ENCODE measurements around the gene DEFB121.

Gene DEFB121

DNA sequence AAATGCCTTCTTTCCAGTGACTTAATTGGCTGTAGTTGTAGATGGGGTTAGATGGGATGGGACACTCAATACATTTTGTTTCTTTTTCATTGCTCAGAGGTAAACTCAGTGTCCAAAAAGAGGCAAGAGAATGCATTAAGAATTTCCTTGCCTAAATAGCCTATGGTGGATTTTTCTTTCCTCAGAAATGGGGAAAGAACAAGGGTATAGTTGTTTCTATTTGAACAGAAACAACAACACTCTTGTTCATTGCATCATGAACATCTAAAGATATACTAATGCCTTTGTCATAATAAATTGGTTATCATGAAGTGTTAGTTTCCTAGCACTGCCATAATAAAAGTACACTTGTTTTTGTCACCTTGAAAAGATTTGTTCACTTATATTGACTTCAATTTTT is 19.8 kb upstream of the DEFB121 start:
- Histone ChIP-seq H3K4me1 (ENCODE audit: control insufficient read depth, insufficient read depth, low read length, poor library complexity, severe bottlenecking) (no peaks in the 10 kb centered on the region), H3K4me3 (ENCODE audit: insufficient read depth, low read depth, low read length, poor library complexity, severe bottlenecking) (no peak overlapping the region), H3K27ac (ENCODE audit: insufficient read depth, low read length, poor library complexity, severe bottlenecking) (no peak overlapping the region), H3K36me3 (ENCODE audit: control insufficient read depth, insufficient read depth, low read length) (no peaks in the 10 kb centered on the region), H3K9me3 (ENCODE audit: control insufficient read depth, low read length) (no peaks in the 10 kb centered on the region), H3K27me3 (replicated peaks; ENCODE audit: control insufficient read depth, insufficient read depth, low read length, poor library complexity, severe bottlenecking) (no peaks in the 10 kb centered on the region)
- DNase-seq = no peak

GRCh38 chr20:31418307-31418706 is 12.3 kb upstream of the DEFB121 start:
- no peaks in the 10 kb centered on the region for H3K27me3 ChIP-seq (replicated peaks; ENCODE audit: control insufficient read depth, insufficient read depth, low read length, poor library complexity, severe bottlenecking)
- H3K36me3 ChIP-seq (ENCODE audit: control insufficient read depth, insufficient read depth, low read length) = no peaks in the 10 kb centered on the region
- H3K27ac ChIP-seq (ENCODE audit: insufficient read depth, low read length, poor library complexity, severe bottlenecking) = no peak overlapping the region
- no peaks in the 10 kb centered on the region for H3K4me1 ChIP-seq (ENCODE audit: control insufficient read depth, insufficient read depth, low read length, poor library complexity, severe bottlenecking)
- H3K9me3 ChIP-seq (ENCODE audit: control insufficient read depth, low read length) = no peaks in the 10 kb centered on the region
- no peak overlapping the region for H3K4me3 ChIP-seq (ENCODE audit: insufficient read depth, low read depth, low read length, poor library complexity, severe bottlenecking)
- no peak for DNase-seq

DNA sequence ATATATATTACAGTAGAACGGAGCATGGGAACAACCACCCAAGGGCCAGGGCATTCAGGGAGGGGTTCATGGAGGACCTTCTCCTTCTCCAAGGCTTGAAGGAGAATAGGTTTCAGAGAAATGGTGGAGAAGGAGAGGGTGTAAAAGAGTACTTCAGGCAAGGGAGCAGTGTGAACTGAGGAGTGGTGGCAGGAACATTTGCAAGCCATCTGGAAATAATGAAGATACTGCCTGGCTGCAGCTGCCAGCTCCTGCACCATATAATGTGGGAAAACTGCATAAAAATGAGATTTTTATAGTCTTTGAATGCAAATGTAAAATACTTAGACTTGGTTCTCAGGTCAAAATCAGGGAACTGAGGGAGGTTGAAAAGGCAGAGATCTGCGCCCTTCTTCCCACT is 9.6 kb upstream of the DEFB121 start:
- DNase-seq = no peak
- no peak overlapping the region for H3K4me3 ChIP-seq (ENCODE audit: insufficient read depth, low read depth, low read length, poor library complexity, severe bottlenecking)
- no peaks in the 10 kb centered on the region for H3K27me3 ChIP-seq (replicated peaks; ENCODE audit: control insufficient read depth, insufficient read depth, low read length, poor library complexity, severe bottlenecking)

GRCh38 chr20:31414381-31414780 is 8.4 kb upstream of the DEFB121 start:
- H3K4me3 ChIP-seq (ENCODE audit: insufficient read depth, low read depth, low read length, poor library complexity, severe bottlenecking) = no peak overlapping the region
- H3K36me3 ChIP-seq (ENCODE audit: control insufficient read depth, insufficient read depth, low read length) = no peaks in the 10 kb centered on the region
- no peak overlapping the region for H3K27ac ChIP-seq (ENCODE audit: insufficient read depth, low read length, poor library complexity, severe bottlenecking)
- H3K9me3 ChIP-seq (ENCODE audit: control insufficient read depth, low read length) = no peaks in the 10 kb centered on the region
- H3K27me3 ChIP-seq (replicated peaks; ENCODE audit: control insufficient read depth, insufficient read depth, low read length, poor library complexity, severe bottlenecking) = no peaks in the 10 kb centered on the region
- DNase-seq = no peak
- no peaks in the 10 kb centered on the region for H3K4me1 ChIP-seq (ENCODE audit: control insufficient read depth, insufficient read depth, low read length, poor library complexity, severe bottlenecking)

More for the DNA sequence above, 9.6 kb upstream of the DEFB121 start:
- H3K9me3 ChIP-seq (ENCODE audit: control insufficient read depth, low read length) = no peaks in the 10 kb centered on the region
- no peak overlapping the region for H3K27ac ChIP-seq (ENCODE audit: insufficient read depth, low read length, poor library complexity, severe bottlenecking)
- no peaks in the 10 kb centered on the region for H3K36me3 ChIP-seq (ENCODE audit: control insufficient read depth, insufficient read depth, low read length)
- H3K4me1 ChIP-seq (ENCODE audit: control insufficient read depth, insufficient read depth, low read length, poor library complexity, severe bottlenecking) = no peaks in the 10 kb centered on the region

DNA sequence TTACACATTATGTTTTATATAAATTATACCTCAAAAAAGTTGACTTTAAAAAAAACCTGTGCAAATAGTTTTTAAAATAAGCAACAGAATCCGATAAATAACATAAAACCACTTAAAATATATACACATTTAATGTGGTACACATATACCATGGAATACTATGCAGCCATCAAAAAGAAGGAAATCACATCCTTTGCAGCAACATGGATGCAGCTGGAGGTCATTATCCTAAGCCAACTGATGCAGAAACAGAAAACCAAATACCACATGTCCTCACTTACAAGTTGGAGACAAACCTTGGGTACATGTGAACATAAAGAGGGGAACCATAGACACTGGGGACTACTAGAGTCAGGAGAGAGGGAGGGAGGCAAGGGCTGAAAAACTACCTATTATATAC is 4.0 kb upstream of the DEFB121 start:
- Histone ChIP-seq H3K9me3 (ENCODE audit: control insufficient read depth, low read length) (no peaks in the 10 kb centered on the region), H3K36me3 (ENCODE audit: control insufficient read depth, insufficient read depth, low read length) (no peaks in the 10 kb centered on the region), H3K4me3 (ENCODE audit: insufficient read depth, low read depth, low read length, poor library complexity, severe bottlenecking) (no peak overlapping the region), H3K4me1 (ENCODE audit: control insufficient read depth, insufficient read depth, low read length, poor library complexity, severe bottlenecking) (no peaks in the 10 kb centered on the region), H3K27me3 (replicated peaks; ENCODE audit: control insufficient read depth, insufficient read depth, low read length, poor library complexity, severe bottlenecking) (no peaks in the 10 kb centered on the region), H3K27ac (ENCODE audit: insufficient read depth, low read length, poor library complexity, severe bottlenecking) (no peak overlapping the region)
- DNase-seq = no peak

DNA sequence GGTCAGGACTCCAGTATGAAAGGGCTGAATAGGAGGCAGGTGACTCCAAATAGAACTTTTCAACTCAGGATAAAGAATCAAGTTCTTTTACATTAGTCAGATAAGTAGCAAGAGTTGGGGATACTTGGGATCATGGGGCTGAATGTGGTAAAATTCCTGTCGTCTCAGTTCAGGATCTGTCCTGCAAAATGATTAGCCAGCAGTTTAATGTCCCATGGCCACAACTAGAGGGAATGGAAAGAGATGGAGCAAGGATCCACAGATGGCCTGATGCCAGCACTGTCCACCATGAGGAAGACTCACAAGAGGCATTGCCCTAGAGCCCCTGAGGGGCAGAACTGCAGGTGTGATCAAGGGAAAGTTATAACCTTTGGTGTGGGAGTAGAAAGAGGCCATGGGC is 2.1 kb downstream of the DEFB121 start:
- no peaks in the 10 kb centered on the region for H3K9me3 ChIP-seq (ENCODE audit: control insufficient read depth, low read length)
- no peaks in the 10 kb centered on the region for H3K36me3 ChIP-seq (ENCODE audit: control insufficient read depth, insufficient read depth, low read length)
- H3K27me3 ChIP-seq (replicated peaks; ENCODE audit: control insufficient read depth, insufficient read depth, low read length, poor library complexity, severe bottlenecking) = no peaks in the 10 kb centered on the region
- H3K27ac ChIP-seq (ENCODE audit: insufficient read depth, low read length, poor library complexity, severe bottlenecking) = no peak overlapping the region
- DNase-seq = no peak
- no peak overlapping the region for H3K4me3 ChIP-seq (ENCODE audit: insufficient read depth, low read depth, low read length, poor library complexity, severe bottlenecking)
- no peaks in the 10 kb centered on the region for H3K4me1 ChIP-seq (ENCODE audit: control insufficient read depth, insufficient read depth, low read length, poor library complexity, severe bottlenecking)

GRCh38 chr20:31394900-31395299 is 11.1 kb downstream of the DEFB121 start:
- H3K27me3 ChIP-seq (replicated peaks; ENCODE audit: control insufficient read depth, insufficient read depth, low read length, poor library complexity, severe bottlenecking) = no peaks in the 10 kb centered on the region
- H3K36me3 ChIP-seq (ENCODE audit: control insufficient read depth, insufficient read depth, low read length) = no peaks in the 10 kb centered on the region
- no peaks in the 10 kb centered on the region for H3K4me1 ChIP-seq (ENCODE audit: control insufficient read depth, insufficient read depth, low read length, poor library complexity, severe bottlenecking)
- H3K4me3 ChIP-seq (ENCODE audit: insufficient read depth, low read depth, low read length, poor library complexity, severe bottlenecking) = no peak overlapping the region
- H3K9me3 ChIP-seq (ENCODE audit: control insufficient read depth, low read length) = no peaks in the 10 kb centered on the region
- DNase-seq = no peak
- H3K27ac ChIP-seq (ENCODE audit: insufficient read depth, low read length, poor library complexity, severe bottlenecking) = no peak overlapping the region

DNA sequence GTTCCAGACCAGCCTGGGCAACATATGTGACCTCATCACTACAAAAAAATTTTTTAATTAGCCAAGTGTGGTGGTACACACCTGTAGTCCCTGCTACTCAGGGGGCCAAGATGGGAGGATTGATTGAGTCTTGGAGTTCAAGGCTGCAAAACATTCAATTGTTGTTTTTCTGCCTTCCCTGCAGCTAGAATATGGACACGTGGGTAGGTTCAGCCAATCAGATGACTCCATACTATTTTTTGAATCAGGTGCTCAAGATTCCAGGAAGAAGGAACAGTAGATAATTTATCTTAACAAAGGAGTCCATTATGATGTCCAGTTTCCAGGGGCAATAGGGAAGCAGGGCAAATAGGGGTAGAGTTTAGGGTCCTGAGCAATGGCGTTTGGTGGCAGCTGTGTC is 13.2 kb downstream of the DEFB121 start:
- Histone ChIP-seq H3K27ac (ENCODE audit: insufficient read depth, low read length, poor library complexity, severe bottlenecking) (no peak overlapping the region), H3K36me3 (ENCODE audit: control insufficient read depth, insufficient read depth, low read length) (no peaks in the 10 kb centered on the region), H3K4me3 (ENCODE audit: insufficient read depth, low read depth, low read length, poor library complexity, severe bottlenecking) (no peak overlapping the region), H3K9me3 (ENCODE audit: control insufficient read depth, low read length) (no peaks in the 10 kb centered on the region), H3K27me3 (replicated peaks; ENCODE audit: control insufficient read depth, insufficient read depth, low read length, poor library complexity, severe bottlenecking) (no peaks in the 10 kb centered on the region), H3K4me1 (ENCODE audit: control insufficient read depth, insufficient read depth, low read length, poor library complexity, severe bottlenecking) (no peaks in the 10 kb centered on the region)
- no peak for DNase-seq

DNA sequence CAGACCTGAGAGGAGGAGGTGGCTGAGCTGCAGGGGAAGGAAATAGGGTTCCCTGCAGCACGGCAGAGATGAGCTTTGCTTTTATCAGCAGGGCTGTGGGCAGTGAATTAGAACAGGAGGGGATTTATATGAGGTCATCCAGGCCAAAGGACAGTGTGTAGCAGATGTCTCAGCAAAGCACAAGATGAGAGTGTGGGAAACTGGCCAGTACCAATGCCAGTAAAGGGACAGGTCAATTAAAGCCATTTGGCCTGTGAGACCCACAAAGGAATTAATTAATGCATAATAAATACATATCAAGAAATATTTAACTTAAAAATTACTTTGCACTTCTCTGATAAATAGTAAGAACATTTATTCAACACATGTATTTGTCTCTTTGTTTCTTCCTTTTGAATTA is 15.5 kb downstream of the DEFB121 start, which contains the start of gene DEFB119:
Gene DEFB119 (minus strand): TSS at position 101 of the 400 bp plus-strand sequence. CDS start 107 bp downstream, outside the sequence.
- no peaks in the 10 kb centered on the region for H3K4me1 ChIP-seq (ENCODE audit: control insufficient read depth, insufficient read depth, low read length, poor library complexity, severe bottlenecking)
- no peaks in the 10 kb centered on the region for H3K27me3 ChIP-seq (replicated peaks; ENCODE audit: control insufficient read depth, insufficient read depth, low read length, poor library complexity, severe bottlenecking)
- DNase-seq = no peak
- H3K4me3 ChIP-seq (ENCODE audit: insufficient read depth, low read depth, low read length, poor library complexity, severe bottlenecking) = no peak within 1 kb of the TSS
- H3K36me3 ChIP-seq (ENCODE audit: control insufficient read depth, insufficient read depth, low read length) = no peaks in the 10 kb centered on the region
- no peak within 1 kb of the TSS for H3K27ac ChIP-seq (ENCODE audit: insufficient read depth, low read length, poor library complexity, severe bottlenecking)
- no peaks in the 10 kb centered on the region for H3K9me3 ChIP-seq (ENCODE audit: control insufficient read depth, low read length)

- no peaks in the 10 kb centered on the region for H3K9me3 ChIP-seq (ENCODE audit: control insufficient read depth, low read length)
- no peaks in the 10 kb centered on the region for H3K27me3 ChIP-seq (replicated peaks; ENCODE audit: control insufficient read depth, insufficient read depth, low read length, poor library complexity, severe bottlenecking)
- H3K4me1 ChIP-seq (ENCODE audit: control insufficient read depth, insufficient read depth, low read length, poor library complexity, severe bottlenecking) = no peaks in the 10 kb centered on the region
- no peak overlapping the region for H3K27ac ChIP-seq (ENCODE audit: insufficient read depth, low read length, poor library complexity, severe bottlenecking)
- H3K36me3 ChIP-seq (ENCODE audit: control insufficient read depth, insufficient read depth, low read length) = no peaks in the 10 kb centered on the region
- no peak overlapping the region for H3K4me3 ChIP-seq (ENCODE audit: insufficient read depth, low read depth, low read length, poor library complexity, severe bottlenecking)
- no peak for DNase-seq
Measured at GRCh38 chr20:31374346-31374745, 31.7 kb downstream of the DEFB121 start.

DNA sequence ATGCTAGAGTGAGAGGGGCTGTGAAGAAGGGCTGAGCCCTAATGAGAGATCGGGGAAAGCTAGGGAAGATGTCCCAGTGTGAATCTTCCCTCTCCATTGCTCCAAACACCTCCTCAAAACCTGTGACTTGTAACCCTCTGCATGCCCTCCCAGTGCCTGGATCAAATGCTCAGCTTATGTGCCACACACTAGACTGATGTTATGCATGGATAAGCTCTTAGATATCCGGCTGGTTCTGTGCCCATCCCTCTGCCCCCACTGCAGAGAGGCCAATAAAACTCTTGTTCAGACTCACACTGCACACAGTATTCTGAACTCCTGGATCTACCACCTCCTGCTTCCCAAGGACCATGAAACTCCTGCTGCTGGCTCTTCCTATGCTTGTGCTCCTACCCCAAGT is 37.7 kb downstream of the DEFB121 start, which contains the start of gene DEFB118:
Gene DEFB118 (plus strand): TSS at position 301 of the 400 bp plus-strand sequence. CDS start 50 bp downstream, at position 351.
- no peak for DNase-seq
- H3K4me1 ChIP-seq (ENCODE audit: control insufficient read depth, insufficient read depth, low read length, poor library complexity, severe bottlenecking) = no peaks in the 10 kb centered on the region
- H3K36me3 ChIP-seq (ENCODE audit: control insufficient read depth, insufficient read depth, low read length) = no peaks in the 10 kb centered on the region
- no peak within 1 kb of the TSS for H3K27ac ChIP-seq (ENCODE audit: insufficient read depth, low read length, poor library complexity, severe bottlenecking)
- no peaks in the 10 kb centered on the region for H3K9me3 ChIP-seq (ENCODE audit: control insufficient read depth, low read length)
- H3K4me3 ChIP-seq (ENCODE audit: insufficient read depth, low read depth, low read length, poor library complexity, severe bottlenecking) = no peak within 1 kb of the TSS
- no peaks in the 10 kb centered on the region for H3K27me3 ChIP-seq (replicated peaks; ENCODE audit: control insufficient read depth, insufficient read depth, low read length, poor library complexity, severe bottlenecking)
